GM21526 (cell line): Measurements from ENCODE around the gene DICER1.

Source experiments
- ATAC-seq: cut with Tn5 transposase; IDR thresholded peaks from one replicate; pipeline ENCODE4 v1.9.1; 2021; ENCODE audit warnings: moderate library complexity; ENCODE audit not compliant: unreplicated experiment, low FRiP score

Gene DICER1

GRCh38 chr14:95063391-95063790 lies 93.9 kb downstream of the DICER1 start:
- ATAC-seq: no peak

DNA sequence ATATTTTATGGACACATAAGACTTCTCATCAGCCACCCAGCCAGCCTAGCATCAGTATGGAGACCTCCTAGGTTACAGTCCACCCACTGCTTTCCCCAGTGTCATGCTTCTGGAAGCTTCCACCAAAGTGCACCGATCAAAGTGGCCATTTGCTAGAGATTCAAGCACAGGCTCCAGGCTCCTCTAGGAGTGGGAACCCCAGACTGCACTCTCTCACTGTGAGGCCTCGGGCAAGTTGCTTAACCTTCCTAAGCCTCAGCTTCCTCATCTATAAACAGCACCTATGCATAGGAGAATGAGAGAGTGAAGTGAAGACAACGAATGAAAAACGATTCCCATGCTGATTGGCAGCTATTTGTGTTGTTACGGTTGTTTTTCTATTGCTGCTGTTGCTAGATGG lies 94.4 kb downstream of the DICER1 start:
- no peak for ATAC-seq

DNA sequence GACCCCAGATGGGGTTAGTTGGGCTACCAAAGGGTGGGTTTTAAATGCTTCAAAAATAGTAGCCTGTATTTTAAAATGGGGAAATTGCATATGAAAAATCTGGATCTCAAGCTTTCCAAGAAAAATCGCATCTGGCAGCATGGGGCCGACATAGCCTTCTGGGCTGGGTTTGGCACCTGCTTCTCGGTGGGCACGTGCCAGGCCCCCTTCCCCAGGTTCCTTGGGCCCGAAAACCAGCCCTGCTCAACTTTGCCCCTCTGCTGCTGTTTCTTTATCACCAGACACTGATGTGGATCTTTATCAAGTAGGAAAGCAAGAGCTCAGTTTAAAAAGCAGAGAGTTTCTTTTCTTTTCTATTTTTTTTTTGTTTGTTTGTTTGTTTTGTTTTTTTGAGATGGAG lies 95.1 kb downstream of the DICER1 start:
- ATAC-seq: no peak

DNA sequence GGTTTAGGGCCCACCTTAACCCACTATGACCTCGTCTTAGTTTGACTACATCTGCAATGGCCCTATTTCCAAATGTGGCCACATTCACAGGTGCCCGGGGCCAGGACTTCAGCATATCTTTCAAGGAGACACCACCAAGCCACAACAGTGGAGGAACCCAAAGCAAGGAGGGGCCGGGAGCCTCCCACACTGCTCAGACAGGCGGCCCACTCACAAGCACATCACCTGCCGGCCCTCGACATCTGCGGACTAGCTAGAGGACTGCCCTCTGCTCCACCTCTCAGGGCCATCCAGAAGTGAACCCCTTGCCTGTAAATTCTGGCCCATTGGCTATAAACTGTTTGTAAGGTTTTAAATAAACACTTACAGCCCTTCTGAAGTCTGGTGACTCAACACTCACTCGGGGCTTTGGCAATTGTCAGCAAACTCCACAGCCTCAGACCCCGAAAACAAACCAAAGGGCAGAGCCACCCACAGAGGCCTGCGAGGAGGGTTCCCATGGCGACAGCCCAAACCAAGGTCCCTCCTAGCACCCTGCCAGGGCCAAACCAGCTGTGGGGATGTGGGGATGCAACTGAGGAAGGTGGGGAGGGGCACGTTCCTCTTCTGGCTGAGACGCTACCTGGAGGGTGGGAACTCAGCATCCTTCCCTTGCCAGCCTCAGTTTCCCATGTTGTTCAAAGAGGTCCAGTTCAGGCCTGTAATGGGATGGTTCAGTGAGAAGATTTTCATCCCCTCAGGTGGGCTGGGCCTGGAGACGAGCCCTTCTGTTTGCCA lies 95.8 kb downstream of the DICER1 start:
- ATAC-seq: no peak

GRCh38 chr14:95059126-95059525 lies 98.2 kb downstream of the DICER1 start:
- no peak for ATAC-seq

- ATAC-seq: no peak
Measured at GRCh38 chr14:95058491-95058890, 98.8 kb downstream of the DICER1 start.

DNA sequence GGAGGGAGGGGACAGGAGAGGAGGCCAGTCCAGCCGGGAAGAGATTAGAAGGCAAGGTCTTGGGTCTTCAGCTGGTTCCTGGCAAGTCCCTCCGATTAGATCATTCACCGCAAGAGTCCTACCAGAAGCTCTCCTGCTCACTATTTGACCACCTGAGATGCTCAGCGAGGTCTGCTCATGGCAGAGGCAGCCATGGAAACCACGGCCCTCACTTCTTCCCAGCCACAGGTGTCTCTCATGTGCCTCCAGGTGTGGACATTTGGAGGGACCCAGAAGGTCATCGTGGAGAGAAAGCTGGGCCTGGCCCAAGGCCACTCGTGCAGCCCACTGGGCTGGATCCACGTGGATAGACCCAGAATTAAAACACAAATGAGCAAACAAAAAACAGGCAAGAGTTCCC lies 99.5 kb downstream of the DICER1 start:
- ATAC-seq: no peak

DNA sequence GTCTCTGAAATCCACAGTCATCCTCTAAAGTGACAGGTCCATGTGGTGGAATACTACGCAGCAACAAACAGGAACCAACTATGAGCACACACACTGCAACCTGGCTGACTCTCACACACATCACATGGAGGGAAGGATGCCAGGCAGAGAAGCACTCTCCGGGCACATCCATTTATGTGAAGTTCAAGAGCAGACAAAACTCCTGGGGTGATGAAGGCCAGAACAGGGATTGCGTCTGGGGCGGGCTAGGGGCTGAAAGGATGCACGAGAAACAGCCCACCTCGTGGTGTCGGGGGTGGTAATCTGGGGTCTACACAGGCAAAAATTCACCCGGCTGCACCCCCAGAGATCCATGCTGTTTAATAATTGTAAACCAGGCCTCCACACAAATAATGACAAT lies 100.2 kb downstream of the DICER1 start:
- no peak for ATAC-seq

GRCh38 chr14:95056476-95056875 lies 100.9 kb downstream of the DICER1 start:
- no peak for ATAC-seq

GRCh38 chr14:95055318-95055717 lies 102.0 kb downstream of the DICER1 start:
- no peak for ATAC-seq

- no peak for ATAC-seq
Measured at GRCh38 chr14:95054346-95055280, 102.7 kb downstream of the DICER1 start.

- ATAC-seq: no peak
Measured at GRCh38 chr14:95052016-95052585, 105.2 kb downstream of the DICER1 start.

- ATAC-seq: no peak
Measured at GRCh38 chr14:95049952-95050351, 107.4 kb downstream of the DICER1 start.

GRCh38 chr14:95048771-95049312 lies 108.5 kb downstream of the DICER1 start:
- no peak for ATAC-seq

DNA sequence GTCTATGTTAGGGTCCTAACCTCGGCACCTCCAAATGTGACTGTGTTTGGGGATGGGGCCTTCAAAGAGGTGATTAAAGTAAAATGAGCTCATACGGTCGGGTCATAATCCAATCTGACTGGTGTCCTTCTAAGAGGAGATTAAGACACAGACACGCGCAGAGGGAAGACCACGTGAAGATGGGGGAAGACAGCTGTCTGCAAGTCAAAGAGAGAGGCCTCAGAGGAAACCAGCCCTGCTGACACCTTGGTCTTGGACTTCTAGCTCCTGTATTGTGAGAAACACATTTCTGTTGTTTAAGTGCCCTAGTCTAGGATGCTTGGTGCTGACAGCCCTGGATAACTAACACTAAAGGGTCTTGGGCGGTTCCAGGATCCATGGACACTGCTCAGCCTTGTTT lies 109.6 kb downstream of the DICER1 start:
- ATAC-seq: no peak

- no peak for ATAC-seq
Measured at GRCh38 chr14:95046711-95047681, 110.3 kb downstream of the DICER1 start.

DNA sequence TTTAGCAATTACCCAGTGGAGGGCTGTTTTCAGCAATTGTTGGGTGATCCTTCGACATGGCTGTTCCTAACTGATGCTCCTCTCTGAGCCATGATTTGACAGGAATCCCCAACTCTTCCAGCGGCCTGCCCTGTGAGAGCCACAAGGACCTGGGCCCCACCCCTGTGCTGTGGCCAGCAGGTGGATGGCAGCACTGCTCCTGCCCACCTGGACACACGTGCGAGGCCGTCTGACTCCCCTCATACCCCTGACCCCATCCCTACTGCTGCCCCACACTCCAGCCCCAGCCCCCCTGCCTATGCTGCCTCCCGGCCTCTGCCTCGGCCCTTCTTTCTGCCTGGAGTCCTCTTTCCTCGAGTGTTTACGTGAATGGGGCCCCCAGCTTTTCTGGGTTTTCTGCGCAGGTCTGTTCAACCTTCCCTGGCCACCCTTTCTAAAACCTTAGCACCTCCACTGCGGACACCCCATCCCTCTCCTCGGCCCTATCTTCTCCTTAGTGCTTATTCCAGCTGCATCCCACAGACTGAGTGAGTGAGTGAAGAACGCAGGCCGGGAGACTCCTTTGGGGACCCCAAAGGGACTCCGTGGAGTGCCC lies 111.4 kb downstream of the DICER1 start:
- no peak for ATAC-seq

GRCh38 chr14:95045106-95045701 lies 112.1 kb downstream of the DICER1 start:
- ATAC-seq: no peak

GRCh38 chr14:95044463-95045105 lies 112.7 kb downstream of the DICER1 start:
- ATAC-seq: no peak
